LNCaP clone FGC (cell line): ENCODE data around the gene OR9G1.
A peak's percentile ranks its signal among the peaks of the same experiment; 100 is the strongest.
"Not testable (repeated sequence)": the region's sequence is repeated elsewhere in the genome, so short reads cannot be mapped to it uniquely, and the experiment has no call there.

ENCODE experiments used
- DNase-seq: peaks from one replicate; pipeline ENCODE4 v3.0.0-alpha.2; 2011; ENCODE audit warnings: low read depth
- H3K4me3 ChIP-seq: 2 replicates; pipeline ENCODE4 v1.5.1; 2011; ENCODE audit warnings: mild to moderate bottlenecking, low read depth, low read length, control low read depth
- CTCF ChIP-seq: IDR thresholded peaks from 2 replicates; pipeline ENCODE4 v1.5.1; 2012; ENCODE audit warnings: mild to moderate bottlenecking; ENCODE audit not compliant: control insufficient read depth, insufficient read depth; ENCODE audit errors: extremely low read depth

OR9G1 gene

GRCh38 chr11:56698795-56699194 lies at the start of gene OR9G1:
Gene OR9G1 (plus strand): TSS chr11:56699095. CDS start chr11:56700388, 1,293 bp downstream.
- no peak for DNase-seq
- H3K4me3 ChIP-seq, result no peak within 1 kb of the TSS
- TF ChIP-seq CTCF, result no peak

GRCh38 chr11:56659755-56660154 lies 39.1 kb upstream of the OR9G1 start:
- DNase-seq, result no peak
- no peak overlapping the region for H3K4me3 ChIP-seq
- TF ChIP-seq CTCF, result no peak

GRCh38 chr11:56663386-56663785 lies 35.5 kb upstream of the OR9G1 start, which contains the start of gene OR5AR1:
Gene OR5AR1 (plus strand): TSS chr11:56663686. CDS start chr11:56663686, 0 bp downstream.
- no peak within 1 kb of the TSS for H3K4me3 ChIP-seq
- TF ChIP-seq CTCF, result no peak
- DNase-seq, result no peak

- DNase-seq, result no peak
- TF ChIP-seq CTCF, result no peak
- H3K4me3 ChIP-seq, result no peak overlapping the region
These were observed 27.9 kb upstream of the OR9G1 start for GRCh38 chr11:56670984-56671383.

- no peak for DNase-seq
- no peak overlapping the region for H3K4me3 ChIP-seq
- no peak for TF ChIP-seq CTCF
These were observed 10.3 kb upstream of the OR9G1 start for GRCh38 chr11:56688554-56689100.

- not testable (repeated sequence) for H3K4me3 ChIP-seq
- peak; percentile 91 for DNase-seq
These were observed 7.7 kb upstream of the OR9G1 start for GRCh38 chr11:56691179-56691578.

GRCh38 chr11:56693428-56693827 lies 5.5 kb upstream of the OR9G1 start:
- TF ChIP-seq CTCF, result no peak
- DNase-seq, result no peak
- no peak overlapping the region for H3K4me3 ChIP-seq
